ENCODE measurements around the gene TDRD6.

The TDRD6 gene

GRCh38 chr6:46719099-46719498, 31.4 kb downstream of the TDRD6 start:
- no peaks in the 10 kb centered on the region for H3K4me1 ChIP-seq (ENCODE audit: control insufficient read depth, insufficient read depth, low read length)
- ChIA-PET CTCF (interaction anchor here (0.8 to 0.9 kb wide), 2 partner anchors 14 to 15 kb away, joined by 4 to 6 read pairs; no protein-coding TSS in a partner anchor), POLR2A (no interaction called here)
- H3K36me3 ChIP-seq (ENCODE audit: control insufficient read depth in 2 of 2, insufficient read depth in 1 of 2, low read length in 2 of 2), result no peaks in the 10 kb centered on the region
- TF ChIP-seq ZNF248 (tag by site-specific recombination; IDR thresholded peaks at IDR 0.05), result no peak
- TF ChIP-seq PRDM10 (tag by site-specific recombination; IDR thresholded peaks at IDR 0.05), result peak; percentile 49; the same call in 1 of the 2 replicates
- TF ChIP-seq ZNF394 (tag by site-specific recombination; IDR thresholded peaks at IDR 0.05; ENCODE audit: borderline replicate concordance), result peak; percentile 92
- H3K9me3 ChIP-seq (ENCODE audit: control insufficient read depth, insufficient read depth, low read depth, low read length), result no peaks in the 10 kb centered on the region
- no peak overlapping the region for H3K27ac ChIP-seq (ENCODE audit: extremely low read depth, low read depth, low read length)
- H3K4me3 ChIP-seq (ENCODE audit: low read depth, low read length), result no peak overlapping the region

GRCh38 chr6:46720401-46720800, 32.7 kb downstream of the TDRD6 start:
- POLR2A ChIA-PET, result no interaction called here
- H3K9me3 ChIP-seq (ENCODE audit: control insufficient read depth, insufficient read depth, low read depth, low read length), result no peaks in the 10 kb centered on the region
- CTCF ChIA-PET, result interaction anchor here (0.6 kb wide), 1 partner anchor 301 kb away, joined by 3 read pairs; no protein-coding TSS in a partner anchor

More at GRCh38 chr6:46720401-46720800, 32.7 kb downstream of the TDRD6 start:
- H3K27ac ChIP-seq (ENCODE audit: extremely low read depth, low read depth, low read length), result no peak overlapping the region
- H3K4me3 ChIP-seq (ENCODE audit: low read depth, low read length), result no peak overlapping the region
- TF ChIP-seq ZSCAN18 (tag by site-specific recombination; IDR thresholded peaks at IDR 0.05) (no peak), ZNF335 (tag by site-specific recombination; conservative IDR thresholded peaks at IDR 0.05) (no peak), ZNF37A (tag by site-specific recombination; IDR thresholded peaks at IDR 0.05) (no peak), ZNF488 (tag by site-specific recombination; IDR thresholded peaks at IDR 0.05) (no peak), PATZ1 (tag by site-specific recombination; IDR thresholded peaks at IDR 0.05) (no peak), CTCF (tag by site-specific recombination; IDR thresholded peaks at IDR 0.05) (no peak), ZNF76 (tag by site-specific recombination; IDR thresholded peaks at IDR 0.05; ENCODE audit: borderline replicate concordance, low read depth) (no peak), ZNF548 (tag by site-specific recombination; IDR thresholded peaks at IDR 0.05) (no peak), PRDM6 (tag by site-specific recombination; IDR thresholded peaks at IDR 0.05) (no peak), ZNF280C (tag by site-specific recombination; IDR thresholded peaks at IDR 0.05) (no peak), ZNF221 (tag by site-specific recombination; IDR thresholded peaks at IDR 0.05; ENCODE audit: borderline replicate concordance) (no peak), ZNF274 (IDR thresholded peaks at IDR 0.05; ENCODE audit: low read length) (no peak), ZNF274 (tag by site-specific recombination; IDR thresholded peaks at IDR 0.05; ENCODE audit: borderline replicate concordance) (no peak), ZNF248 (tag by site-specific recombination; IDR thresholded peaks at IDR 0.05) (no peak), TCF7L2 (IDR thresholded peaks at IDR 0.05; ENCODE audit: borderline replicate concordance, low read depth, low read length) (no peak), ZNF621 (tag by site-specific recombination; IDR thresholded peaks at IDR 0.05) (no peak), SCRT2 (tag by site-specific recombination; IDR thresholded peaks at IDR 0.05) (no peak), ZFP37 (tag by site-specific recombination; IDR thresholded peaks at IDR 0.05) (no peak), ZNF530 (tag by site-specific recombination; IDR thresholded peaks at IDR 0.05; ENCODE audit: low read depth) (no peak)
- H3K36me3 ChIP-seq (ENCODE audit: control insufficient read depth in 2 of 2, insufficient read depth in 1 of 2, low read length in 2 of 2), result no peaks in the 10 kb centered on the region
- no peaks in the 10 kb centered on the region for H3K4me1 ChIP-seq (ENCODE audit: control insufficient read depth, insufficient read depth, low read length)

Measured in HEK293 (cell line).